DND-41 (cell line): Measurements from ENCODE around the gene PTGDR2.

Experiments
- ATAC-seq: fragments of 200-7000 bp; cut with Tn5 transposase; 3 replicates; pipeline ENCODE4 v1.9.1; 2021; ENCODE audit warnings: low read depth; ENCODE audit not compliant: insufficient read depth
- DNase-seq: peaks from one replicate; pipeline ENCODE4 v3.0.0-alpha.2; 2020
- H2AFZ ChIP-seq: 2 replicates; pipeline ENCODE4 v1.6.0; 2012; ENCODE audit warnings: low read depth, low read length
- H3K27ac ChIP-seq: 2 replicates; pipeline ENCODE4 v1.5.1; 2012; ENCODE audit warnings: low read length, inconsistent platforms
- H3K27me3 ChIP-seq: fragments of 200-600 bp; sonication (generic); 2 replicates; pipeline ENCODE4 v1.6.0; 2012; ENCODE audit warnings: low read length, mild to moderate bottlenecking, inconsistent platforms; ENCODE audit not compliant: insufficient read depth, poor library complexity
- H3K36me3 ChIP-seq: 2 replicates; pipeline ENCODE4 v1.5.1; 2012; ENCODE audit warnings: low read length, inconsistent platforms; ENCODE audit not compliant: insufficient read depth
- H3K4me1 ChIP-seq: 2 replicates; pipeline ENCODE4 v1.5.1; 2012; ENCODE audit warnings: mild to moderate bottlenecking, low read length; ENCODE audit not compliant: insufficient read depth
- H3K4me2 ChIP-seq: 2 replicates; pipeline ENCODE4 v1.6.0; 2012; ENCODE audit warnings: mild to moderate bottlenecking, moderate library complexity, low read length, inconsistent platforms; ENCODE audit not compliant: insufficient read depth
- H3K4me3 ChIP-seq, 2 experiments: fragments of 200-600 bp in 1 of 2; shearing (Covaris generic) in 1 of 2; 2 replicates each; pipeline ENCODE4 v1.5.1; 2012 to 2016; ENCODE audit warnings: inconsistent platforms in 2 of 2, low read length in 2 of 2, mild to moderate bottlenecking in 2 of 2, low read depth in 1 of 2, moderate library complexity in 1 of 2
- H3K79me2 ChIP-seq: 2 replicates; pipeline ENCODE4 v1.6.0; 2012; ENCODE audit warnings: low read length, inconsistent platforms; ENCODE audit not compliant: insufficient read depth
- H3K9ac ChIP-seq: 2 replicates; pipeline ENCODE4 v1.6.0; 2012; ENCODE audit warnings: low read depth, mild to moderate bottlenecking, inconsistent platforms, low read length, moderate library complexity
- H3K9me3 ChIP-seq: 2 replicates; pipeline ENCODE4 v1.5.1; 2012; ENCODE audit warnings: low read length, moderate library complexity, mild to moderate bottlenecking, inconsistent platforms; ENCODE audit not compliant: insufficient read depth, severe bottlenecking
- H4K20me1 ChIP-seq: 2 replicates; pipeline ENCODE4 v1.6.0; 2012; ENCODE audit warnings: low read length; ENCODE audit not compliant: insufficient read depth
- EZH2 ChIP-seq: IDR thresholded peaks from 3 replicates; pipeline ENCODE4 v1.6.1; 2012; ENCODE audit warnings: borderline replicate concordance, low read depth, mild to moderate bottlenecking, moderate library complexity, low read length, inconsistent platforms; ENCODE audit not compliant: severe bottlenecking
- TF ChIP-seq, protein P1 (sequence below): IDR thresholded peaks from 2 replicates; pipeline ENCODE4 v1.5.1; 2012; ENCODE audit warnings: borderline replicate concordance, low read length, moderate library complexity, mild to moderate bottlenecking; ENCODE audit not compliant: poor library complexity, severe bottlenecking; ENCODE audit errors: extremely low read depth

PTGDR2 gene

DNA sequence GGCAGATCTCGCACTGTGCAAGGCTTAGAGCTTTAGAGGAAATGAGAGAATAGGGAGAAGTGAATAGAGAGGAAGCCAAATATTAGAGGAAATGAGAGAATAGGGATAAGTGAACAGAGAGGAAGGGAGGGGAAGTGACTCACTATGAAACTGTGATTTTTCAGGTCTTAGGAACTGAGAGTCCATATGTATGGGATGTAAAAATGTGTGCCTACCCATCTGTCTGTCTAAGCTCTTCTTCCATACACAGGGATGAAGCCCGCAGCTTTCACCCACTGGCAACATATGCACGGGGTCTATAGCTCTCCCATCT lies 20.3 kb downstream of the PTGDR2 start:
- Histone ChIP-seq H3K27me3 (no peaks in the 10 kb centered on the region), H2AFZ (no peak overlapping the region), H3K79me2 (no peaks in the 10 kb centered on the region), H4K20me1 (no peaks in the 10 kb centered on the region), H3K36me3 (no peaks in the 10 kb centered on the region), H3K9ac (no peak overlapping the region), H3K9me3 (no peaks in the 10 kb centered on the region), H3K4me2 (no peak overlapping the region), H3K4me1 (peaks cover 13% of the 10 kb centered on the region; the same call in 1 of the 2 replicates), H3K4me3 (no peak overlapping the region), H3K27ac (no peak overlapping the region)
- TF ChIP-seq EZH2 = no peak
- TF ChIP-seq, protein P1, sequence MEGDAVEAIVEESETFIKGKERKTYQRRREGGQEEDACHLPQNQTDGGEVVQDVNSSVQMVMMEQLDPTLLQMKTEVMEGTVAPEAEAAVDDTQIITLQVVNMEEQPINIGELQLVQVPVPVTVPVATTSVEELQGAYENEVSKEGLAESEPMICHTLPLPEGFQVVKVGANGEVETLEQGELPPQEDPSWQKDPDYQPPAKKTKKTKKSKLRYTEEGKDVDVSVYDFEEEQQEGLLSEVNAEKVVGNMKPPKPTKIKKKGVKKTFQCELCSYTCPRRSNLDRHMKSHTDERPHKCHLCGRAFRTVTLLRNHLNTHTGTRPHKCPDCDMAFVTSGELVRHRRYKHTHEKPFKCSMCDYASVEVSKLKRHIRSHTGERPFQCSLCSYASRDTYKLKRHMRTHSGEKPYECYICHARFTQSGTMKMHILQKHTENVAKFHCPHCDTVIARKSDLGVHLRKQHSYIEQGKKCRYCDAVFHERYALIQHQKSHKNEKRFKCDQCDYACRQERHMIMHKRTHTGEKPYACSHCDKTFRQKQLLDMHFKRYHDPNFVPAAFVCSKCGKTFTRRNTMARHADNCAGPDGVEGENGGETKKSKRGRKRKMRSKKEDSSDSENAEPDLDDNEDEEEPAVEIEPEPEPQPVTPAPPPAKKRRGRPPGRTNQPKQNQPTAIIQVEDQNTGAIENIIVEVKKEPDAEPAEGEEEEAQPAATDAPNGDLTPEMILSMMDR = no peak
- ATAC-seq (no peak), DNase-seq (no peak)

GRCh38 chr11:60834742-60835533 lies 20.8 kb downstream of the PTGDR2 start:
- ATAC-seq = no peak
- no peak for DNase-seq
- TF ChIP-seq, protein P1 = no peak
- no peak for TF ChIP-seq EZH2

DNA sequence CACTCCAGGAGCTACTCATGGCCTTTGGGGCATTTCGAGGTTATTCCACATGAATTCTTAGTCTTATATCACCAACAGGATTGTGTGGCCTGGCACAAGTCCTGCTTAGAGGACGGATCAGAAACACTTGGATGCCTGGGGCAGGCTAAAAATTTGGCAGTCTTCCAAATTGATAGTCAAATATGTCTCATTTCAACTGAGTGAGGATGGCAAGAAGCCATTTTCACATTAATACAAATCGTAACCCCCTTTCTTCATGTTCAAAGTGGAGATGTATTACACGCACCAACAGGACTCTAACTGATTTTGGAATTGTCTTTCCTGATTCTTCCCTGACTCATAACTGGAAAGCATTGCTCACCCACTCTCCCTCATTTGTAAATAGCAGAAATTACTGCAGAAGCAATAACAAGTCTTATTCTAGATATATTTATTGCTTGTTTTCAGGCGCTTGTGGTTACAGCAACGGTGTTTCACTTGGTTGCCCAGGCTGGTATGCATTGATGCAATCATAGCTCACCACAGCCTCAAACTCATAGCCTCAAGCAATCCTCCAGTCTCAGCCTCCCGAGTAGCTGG lies 24.2 kb downstream of the PTGDR2 start:
- no peaks in the 10 kb centered on the region for H3K79me2 ChIP-seq
- peaks cover 13% of the 10 kb centered on the region; the same call in 1 of the 2 replicates for H3K4me1 ChIP-seq
- ATAC-seq (no peak), DNase-seq (no peak)
- no peak overlapping the region for H3K4me2 ChIP-seq
- no peak overlapping the region for H2AFZ ChIP-seq
- no peaks in the 10 kb centered on the region for H3K36me3 ChIP-seq
- no peak overlapping the region for H3K4me3 ChIP-seq
- no peaks in the 10 kb centered on the region for H4K20me1 ChIP-seq
- no peaks in the 10 kb centered on the region for H3K9me3 ChIP-seq
- no peak overlapping the region for H3K27ac ChIP-seq
- no peaks in the 10 kb centered on the region for H3K27me3 ChIP-seq
- TF ChIP-seq, protein P1 = no peak
- TF ChIP-seq EZH2 = no peak
- no peak overlapping the region for H3K9ac ChIP-seq

More at GRCh38 chr11:60834742-60835533, 20.8 kb downstream of the PTGDR2 start:
- H3K27me3 ChIP-seq = no peaks in the 10 kb centered on the region
- H3K4me1 ChIP-seq = peaks cover 13% of the 10 kb centered on the region; the same call in 1 of the 2 replicates
- H3K27ac ChIP-seq = no peak overlapping the region
- no peaks in the 10 kb centered on the region for H4K20me1 ChIP-seq
- H2AFZ ChIP-seq = no peak overlapping the region
- no peaks in the 10 kb centered on the region for H3K9me3 ChIP-seq
- H3K9ac ChIP-seq = no peak overlapping the region
- no peak overlapping the region for H3K4me2 ChIP-seq
- H3K4me3 ChIP-seq = no peak overlapping the region
- no peaks in the 10 kb centered on the region for H3K36me3 ChIP-seq
- H3K79me2 ChIP-seq = no peaks in the 10 kb centered on the region

DNA sequence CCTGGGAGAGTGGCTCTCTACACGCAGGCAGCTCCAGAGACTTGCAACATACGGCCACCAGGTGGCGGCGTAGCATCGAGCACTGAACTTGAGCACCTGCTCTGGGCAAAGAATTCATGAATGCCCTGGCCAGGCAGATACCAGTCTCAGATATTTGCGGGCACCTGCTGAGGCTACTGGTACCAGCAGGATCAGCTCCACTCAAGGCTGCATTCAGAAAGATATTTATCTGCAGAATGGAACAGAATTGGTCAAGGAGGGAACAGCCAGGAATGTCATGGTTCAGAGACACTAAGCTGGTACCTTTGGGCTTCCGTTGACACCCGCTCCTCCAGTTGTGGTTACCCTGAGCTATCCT lies 24.6 kb downstream of the PTGDR2 start:
- Histone ChIP-seq H2AFZ (no peak overlapping the region), H4K20me1 (no peaks in the 10 kb centered on the region)
- DNase-seq = peak; percentile 84

More for the DNA sequence above, 24.6 kb downstream of the PTGDR2 start:
- ATAC-seq = peak; percentile 99
- H3K4me2 ChIP-seq = no peak overlapping the region
- H3K9ac ChIP-seq = no peak overlapping the region
- H3K79me2 ChIP-seq = no peaks in the 10 kb centered on the region
- H3K4me3 ChIP-seq = no peak overlapping the region
- H3K9me3 ChIP-seq = no peaks in the 10 kb centered on the region
- no peaks in the 10 kb centered on the region for H3K27me3 ChIP-seq
- H3K4me1 ChIP-seq = peaks cover 13% of the 10 kb centered on the region; the same call in 1 of the 2 replicates
- H3K36me3 ChIP-seq = no peaks in the 10 kb centered on the region
- no peak overlapping the region for H3K27ac ChIP-seq
- TF ChIP-seq, protein P1 = peak; percentile 95
- no peak for TF ChIP-seq EZH2
